HG03045 (cell line): Measurements from ENCODE around the gene MEIS3.

Experiments
- ATAC-seq: cut with Tn5 transposase; IDR thresholded peaks from one replicate; pipeline ENCODE4 v1.9.1; 2021; ENCODE audit warnings: mild to moderate bottlenecking, moderate library complexity; ENCODE audit not compliant: unreplicated experiment

The MEIS3 gene

GRCh38 chr19:47419030-47419783 lies at the start of gene MEIS3:
TSS of gene MEIS3 (minus strand) at chr19:47419527. CDS start at chr19:47419081, 446 bp downstream.
- no peak for ATAC-seq

- no peak for ATAC-seq
Observed at GRCh38 chr19:47467914-47468313, 48.6 kb upstream of the MEIS3 start.

GRCh38 chr19:47465957-47466356 lies 46.6 kb upstream of the MEIS3 start:
- no peak for ATAC-seq

GRCh38 chr19:47464675-47465419 lies 45.5 kb upstream of the MEIS3 start:
- no peak for ATAC-seq

GRCh38 chr19:47461876-47462275 lies 42.5 kb upstream of the MEIS3 start:
- no peak for ATAC-seq

GRCh38 chr19:47459477-47459876 lies 40.1 kb upstream of the MEIS3 start:
- no peak for ATAC-seq

GRCh38 chr19:47458672-47459071 lies 39.3 kb upstream of the MEIS3 start:
- ATAC-seq: no peak

- ATAC-seq: no peak
Observed at GRCh38 chr19:47456721-47457474, 37.6 kb upstream of the MEIS3 start.

- ATAC-seq: no peak
Observed at GRCh38 chr19:47450478-47450877, 31.2 kb upstream of the MEIS3 start.

- no peak for ATAC-seq
Observed at GRCh38 chr19:47448360-47448727, 29.0 kb upstream of the MEIS3 start.

- ATAC-seq: no peak
Observed at GRCh38 chr19:47447470-47448359, 28.4 kb upstream of the MEIS3 start.

GRCh38 chr19:47446534-47447469 lies 27.5 kb upstream of the MEIS3 start:
- ATAC-seq: no peak

GRCh38 chr19:47445937-47446402 lies 26.6 kb upstream of the MEIS3 start:
- no peak for ATAC-seq

GRCh38 chr19:47445527-47445926 lies 26.2 kb upstream of the MEIS3 start:
- ATAC-seq: no peak

GRCh38 chr19:47444388-47444821 lies 25.1 kb upstream of the MEIS3 start:
- no peak for ATAC-seq

GRCh38 chr19:47443331-47443730 lies 24.0 kb upstream of the MEIS3 start:
- ATAC-seq: no peak

- ATAC-seq: no peak
Observed at GRCh38 chr19:47438793-47439220, 19.5 kb upstream of the MEIS3 start.

- ATAC-seq: no peak
Observed at GRCh38 chr19:47437500-47437899, 18.2 kb upstream of the MEIS3 start.

- no peak for ATAC-seq
Observed at GRCh38 chr19:47436712-47437401, 17.5 kb upstream of the MEIS3 start.
